ENCODE data around the gene PAK6.

PAK6 gene

DNA sequence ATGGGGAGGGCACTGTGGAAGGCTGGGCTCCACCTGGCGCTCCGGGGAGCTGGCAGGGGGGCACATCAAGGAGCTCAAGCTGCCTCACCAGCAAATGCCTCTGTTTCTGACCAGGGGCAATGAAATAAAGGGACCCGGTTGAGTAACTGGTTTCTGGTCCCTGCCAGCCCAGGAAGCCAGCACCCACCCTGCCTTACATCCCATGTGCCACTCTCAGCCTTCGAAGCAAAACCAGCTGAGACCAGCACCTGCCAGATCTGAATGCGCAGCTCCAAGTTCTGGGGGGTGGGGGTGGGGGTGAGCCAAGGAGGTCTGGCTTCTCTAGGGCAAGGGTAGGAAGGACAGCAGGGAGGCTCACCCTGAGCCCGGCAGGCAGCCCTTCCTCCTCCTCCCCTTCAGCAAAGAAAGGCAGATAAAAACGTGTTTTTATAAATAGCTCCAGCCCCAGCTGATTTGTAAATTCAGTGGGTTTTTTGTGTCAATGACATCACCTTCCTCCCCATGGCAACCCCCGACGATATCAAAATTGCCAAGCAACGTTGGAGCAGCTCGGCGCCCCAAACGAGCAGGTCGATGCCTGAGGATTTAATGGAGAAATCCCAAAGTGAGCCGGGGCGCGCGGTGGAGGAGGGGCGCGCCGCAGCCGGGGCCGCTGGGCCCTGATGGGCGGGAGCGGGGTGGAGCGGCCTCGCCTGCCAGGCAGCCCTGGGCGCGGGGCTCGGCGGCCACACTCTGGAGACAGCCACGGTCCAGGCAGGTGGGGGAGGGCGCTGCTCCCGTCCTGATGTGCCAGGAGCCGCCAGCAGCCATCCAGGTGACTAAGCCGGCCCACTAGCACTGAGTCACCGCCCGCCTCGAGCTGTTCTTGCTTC lies at the start of gene PAK6:
PAK6 (plus strand) TSS at position 532 of the 872 bp plus-strand sequence. CDS start 25,723 bp downstream, outside the sequence.
- Histone ChIP-seq H3K36me3 (ENCODE audit: control insufficient read depth, insufficient read depth, low read length) (no peaks in the 10 kb centered on the region), H3K27me3 (ENCODE audit: control insufficient read depth, insufficient read depth, low read length) (no peaks in the 10 kb centered on the region), H3K9me3 (ENCODE audit: control insufficient read depth, insufficient read depth, low read length) (no peaks in the 10 kb centered on the region), H3K4me1 (ENCODE audit: control insufficient read depth, insufficient read depth, low read length) (peaks cover 9% of the 10 kb centered on the region), H3K4me3 (ENCODE audit: low read length) (peak within 1 kb of the TSS; percentile 17; the same call in 1 of the 2 replicates), H3K27ac (ENCODE audit: low read length) (no peak within 1 kb of the TSS)
- WGBS (ENCODE audit: insufficient coverage, insufficient read length): no CpG with 5 or more reads among the region's 39 CpGs
- no peak for DNase-seq (ENCODE audit: low read depth, low spot score)

DNA sequence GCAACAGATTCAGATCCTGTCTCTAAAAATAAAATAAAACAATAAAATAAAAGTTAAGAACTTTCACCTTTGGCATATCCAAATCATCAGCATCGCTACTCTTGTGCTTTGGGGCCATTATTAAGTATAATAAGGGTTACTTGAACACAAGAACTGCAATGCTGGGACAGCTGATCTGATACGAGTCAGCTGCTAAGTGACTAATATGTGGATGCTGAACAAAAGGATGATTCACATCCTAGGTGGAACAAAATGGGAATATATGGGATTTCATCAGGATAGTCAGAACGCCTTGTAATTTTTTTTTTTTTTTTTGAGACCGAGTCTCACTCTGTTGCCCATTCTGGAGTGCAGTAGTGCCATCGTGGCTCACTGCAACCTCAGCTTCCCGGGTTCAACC lies 48.3 kb upstream of the PAK6 start:
- Histone ChIP-seq H3K4me3 (ENCODE audit: low read length) (no peak overlapping the region), H3K9me3 (ENCODE audit: control insufficient read depth, insufficient read depth, low read length) (no peaks in the 10 kb centered on the region), H3K4me1 (ENCODE audit: control insufficient read depth, insufficient read depth, low read length) (no peaks in the 10 kb centered on the region), H3K36me3 (ENCODE audit: control insufficient read depth, insufficient read depth, low read length) (peaks cover 8% of the 10 kb centered on the region; the same call in 1 of the 2 replicates), H3K27me3 (ENCODE audit: control insufficient read depth, insufficient read depth, low read length) (no peaks in the 10 kb centered on the region), H3K27ac (ENCODE audit: low read length) (no peak overlapping the region)
- WGBS (ENCODE audit: insufficient coverage, insufficient read length): no CpG with 5 or more reads among the region's 6 CpGs
- DNase-seq (ENCODE audit: low read depth, low spot score): no peak

GRCh38 chr15:40192942-40193341 lies 45.9 kb upstream of the PAK6 start:
- DNase-seq (ENCODE audit: low read depth, low spot score): no peak
- Histone ChIP-seq H3K9me3 (ENCODE audit: control insufficient read depth, insufficient read depth, low read length) (no peaks in the 10 kb centered on the region), H3K27me3 (ENCODE audit: control insufficient read depth, insufficient read depth, low read length) (no peaks in the 10 kb centered on the region), H3K4me1 (ENCODE audit: control insufficient read depth, insufficient read depth, low read length) (no peaks in the 10 kb centered on the region), H3K36me3 (ENCODE audit: control insufficient read depth, insufficient read depth, low read length) (peaks cover 12% of the 10 kb centered on the region; the same call in 1 of the 2 replicates), H3K27ac (ENCODE audit: low read length) (no peak overlapping the region), H3K4me3 (ENCODE audit: low read length) (no peak overlapping the region)
- no CpG with 5 or more reads among the region's 1 CpG for WGBS (ENCODE audit: insufficient coverage, insufficient read length)

DNA sequence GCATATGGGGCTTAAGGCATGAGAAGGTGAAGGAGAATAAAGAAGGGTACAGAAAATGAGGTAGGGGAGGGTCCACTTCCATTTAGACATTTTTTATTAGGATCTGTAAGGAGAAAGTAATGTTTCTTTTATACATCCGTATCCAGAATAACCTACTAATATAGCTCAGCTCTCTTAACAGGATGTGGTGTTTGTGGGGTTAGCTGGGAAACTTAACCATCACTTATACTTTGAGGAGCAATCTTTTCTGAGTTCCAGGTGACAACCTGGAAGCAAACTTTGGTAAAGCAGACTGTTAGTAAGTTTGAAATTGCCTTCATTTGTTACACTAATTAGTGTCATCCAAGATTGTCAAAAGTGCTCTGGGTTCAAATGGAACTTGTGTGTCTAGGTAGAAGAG lies 41.4 kb upstream of the PAK6 start:
- no peaks in the 10 kb centered on the region for H3K9me3 ChIP-seq (ENCODE audit: control insufficient read depth, insufficient read depth, low read length)
- no peaks in the 10 kb centered on the region for H3K4me1 ChIP-seq (ENCODE audit: control insufficient read depth, insufficient read depth, low read length)
- no peaks in the 10 kb centered on the region for H3K27me3 ChIP-seq (ENCODE audit: control insufficient read depth, insufficient read depth, low read length)
- H3K36me3 ChIP-seq (ENCODE audit: control insufficient read depth, insufficient read depth, low read length): peaks cover 17% of the 10 kb centered on the region; the same call in 1 of the 2 replicates
- WGBS (ENCODE audit: insufficient coverage, insufficient read length): no CpG with 5 or more reads among the region's 1 CpG
- DNase-seq (ENCODE audit: low read depth, low spot score): no peak
- H3K4me3 ChIP-seq (ENCODE audit: low read length): no peak overlapping the region
- H3K27ac ChIP-seq (ENCODE audit: low read length): no peak overlapping the region

DNA sequence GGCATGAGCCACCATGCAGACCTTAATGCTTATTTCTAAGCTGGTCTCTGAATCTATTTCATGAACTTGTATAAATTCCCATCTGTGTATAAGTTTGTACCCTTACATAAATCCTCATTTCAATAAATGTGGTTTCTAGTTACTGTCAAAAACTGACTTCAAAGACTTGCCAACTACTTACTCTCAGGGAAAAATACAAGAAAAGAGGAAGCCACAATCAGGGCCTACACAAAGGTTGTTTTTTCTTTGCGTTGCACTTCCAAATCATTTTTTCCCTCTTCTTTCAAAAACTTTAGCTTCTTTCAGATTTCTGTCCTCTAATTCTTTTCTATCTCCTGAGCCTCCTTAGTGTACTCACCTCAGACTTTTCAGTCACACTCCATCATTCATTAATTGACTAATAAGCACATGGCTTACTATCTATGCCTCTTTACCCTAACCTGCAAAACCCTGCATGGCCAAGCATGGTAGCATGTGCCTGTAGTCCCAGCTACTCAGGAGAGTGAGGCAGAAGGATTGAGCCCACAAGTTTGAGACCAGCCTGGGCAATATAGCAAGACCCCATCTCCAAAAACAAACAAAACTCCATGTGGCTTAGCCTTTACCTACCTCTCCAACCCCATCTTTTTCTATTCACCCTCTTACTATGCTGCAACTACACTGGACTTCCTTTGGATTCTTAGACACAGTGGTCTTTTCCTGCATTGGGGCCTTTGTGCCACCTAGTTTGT lies 40.3 kb upstream of the PAK6 start:
- no peak for DNase-seq (ENCODE audit: low read depth, low spot score)
- Histone ChIP-seq H3K27ac (ENCODE audit: low read length) (no peak overlapping the region), H3K36me3 (ENCODE audit: control insufficient read depth, insufficient read depth, low read length) (peaks cover 15% of the 10 kb centered on the region; the same call in 1 of the 2 replicates), H3K4me3 (ENCODE audit: low read length) (no peak overlapping the region), H3K27me3 (ENCODE audit: control insufficient read depth, insufficient read depth, low read length) (no peaks in the 10 kb centered on the region), H3K4me1 (ENCODE audit: control insufficient read depth, insufficient read depth, low read length) (no peaks in the 10 kb centered on the region), H3K9me3 (ENCODE audit: control insufficient read depth, insufficient read depth, low read length) (no peaks in the 10 kb centered on the region)
- no CpG with 5 or more reads among the region's 1 CpG for WGBS (ENCODE audit: insufficient coverage, insufficient read length)

- DNase-seq (ENCODE audit: low read depth, low spot score): no peak
- Histone ChIP-seq H3K27me3 (ENCODE audit: control insufficient read depth, insufficient read depth, low read length) (no peaks in the 10 kb centered on the region), H3K36me3 (ENCODE audit: control insufficient read depth, insufficient read depth, low read length) (peaks cover 15% of the 10 kb centered on the region; the same call in 1 of the 2 replicates), H3K4me1 (ENCODE audit: control insufficient read depth, insufficient read depth, low read length) (no peaks in the 10 kb centered on the region), H3K27ac (ENCODE audit: low read length) (no peak overlapping the region), H3K4me3 (ENCODE audit: low read length) (no peak overlapping the region), H3K9me3 (ENCODE audit: control insufficient read depth, insufficient read depth, low read length) (no peaks in the 10 kb centered on the region)
- no CpG with 5 or more reads among the region's 1 CpG for whole genome bisulfite sequencing (ENCODE audit: insufficient coverage, insufficient read length)
Observed at GRCh38 chr15:40204100-40204499, 34.8 kb upstream of the PAK6 start.

- no peaks in the 10 kb centered on the region for H3K9me3 ChIP-seq (ENCODE audit: control insufficient read depth, insufficient read depth, low read length)
- no peaks in the 10 kb centered on the region for H3K4me1 ChIP-seq (ENCODE audit: control insufficient read depth, insufficient read depth, low read length)
- peaks cover 21% of the 10 kb centered on the region; the same call in 1 of the 2 replicates for H3K36me3 ChIP-seq (ENCODE audit: control insufficient read depth, insufficient read depth, low read length)
- no peak overlapping the region for H3K4me3 ChIP-seq (ENCODE audit: low read length)
- no peaks in the 10 kb centered on the region for H3K27me3 ChIP-seq (ENCODE audit: control insufficient read depth, insufficient read depth, low read length)
- no peak overlapping the region for H3K27ac ChIP-seq (ENCODE audit: low read length)
- DNase-seq (ENCODE audit: low read depth, low spot score): peak; percentile 50
- WGBS (ENCODE audit: insufficient coverage, insufficient read length): no CpG with 5 or more reads among the region's 6 CpGs
Observed at GRCh38 chr15:40217166-40217824, 21.6 kb upstream of the PAK6 start.

DNA sequence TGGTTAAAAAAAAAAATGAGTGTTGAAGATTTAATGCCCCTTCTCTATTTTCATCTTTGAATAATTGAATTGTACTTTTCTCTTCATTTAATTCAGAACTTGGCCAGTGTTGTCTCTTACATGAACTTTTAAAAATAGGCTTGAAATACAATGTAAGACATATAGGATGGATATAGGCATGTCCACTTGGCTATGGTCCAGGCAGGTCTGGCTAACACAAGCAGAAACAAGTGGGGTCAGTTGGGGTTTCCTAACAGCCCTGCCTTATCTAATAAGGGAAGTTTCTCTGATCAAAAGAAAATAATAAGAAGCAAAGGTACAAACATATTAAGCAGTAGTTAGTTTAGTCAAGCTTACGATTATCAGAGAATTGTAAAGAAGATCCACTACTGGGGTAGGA lies 19.1 kb upstream of the PAK6 start:
- no peak for DNase-seq (ENCODE audit: low read depth, low spot score)
- H3K9me3 ChIP-seq (ENCODE audit: control insufficient read depth, insufficient read depth, low read length): no peaks in the 10 kb centered on the region
- H3K27ac ChIP-seq (ENCODE audit: low read length): no peak overlapping the region
- H3K27me3 ChIP-seq (ENCODE audit: control insufficient read depth, insufficient read depth, low read length): no peaks in the 10 kb centered on the region
- peaks cover 21% of the 10 kb centered on the region; the same call in 1 of the 2 replicates for H3K36me3 ChIP-seq (ENCODE audit: control insufficient read depth, insufficient read depth, low read length)
- H3K4me3 ChIP-seq (ENCODE audit: low read length): no peak overlapping the region
- H3K4me1 ChIP-seq (ENCODE audit: control insufficient read depth, insufficient read depth, low read length): no peaks in the 10 kb centered on the region
- WGBS (ENCODE audit: insufficient coverage, insufficient read length): no CpG with 5 or more reads among the region's 1 CpG

GRCh38 chr15:40222131-40222530 lies 16.7 kb upstream of the PAK6 start:
- Histone ChIP-seq H3K36me3 (ENCODE audit: control insufficient read depth, insufficient read depth, low read length) (peaks cover 21% of the 10 kb centered on the region; the same call in 1 of the 2 replicates), H3K4me1 (ENCODE audit: control insufficient read depth, insufficient read depth, low read length) (no peaks in the 10 kb centered on the region), H3K27me3 (ENCODE audit: control insufficient read depth, insufficient read depth, low read length) (no peaks in the 10 kb centered on the region), H3K4me3 (ENCODE audit: low read length) (no peak overlapping the region), H3K27ac (ENCODE audit: low read length) (no peak overlapping the region), H3K9me3 (ENCODE audit: control insufficient read depth, insufficient read depth, low read length) (no peaks in the 10 kb centered on the region)
- WGBS (ENCODE audit: insufficient coverage, insufficient read length): no CpG with 5 or more reads among the region's 6 CpGs
- no peak for DNase-seq (ENCODE audit: low read depth, low spot score)

GRCh38 chr15:40226736-40227135 lies 12.1 kb upstream of the PAK6 start:
- peaks cover 19% of the 10 kb centered on the region; the same call in 1 of the 2 replicates for H3K36me3 ChIP-seq (ENCODE audit: control insufficient read depth, insufficient read depth, low read length)
- H3K4me1 ChIP-seq (ENCODE audit: control insufficient read depth, insufficient read depth, low read length): no peaks in the 10 kb centered on the region
- H3K9me3 ChIP-seq (ENCODE audit: control insufficient read depth, insufficient read depth, low read length): no peaks in the 10 kb centered on the region
- H3K27ac ChIP-seq (ENCODE audit: low read length): no peak overlapping the region
- DNase-seq (ENCODE audit: low read depth, low spot score): no peak
- no peak overlapping the region for H3K4me3 ChIP-seq (ENCODE audit: low read length)
- no peaks in the 10 kb centered on the region for H3K27me3 ChIP-seq (ENCODE audit: control insufficient read depth, insufficient read depth, low read length)
